Measurements from ENCODE around the gene CRYM. TPM values are rescaled to one million over a fixed set of nuclear protein-coding genes. Genes with fewer than 3 reads are reported as not detected.

CRYM gene
- total RNA-seq, 1 experiment from 2014 or later = 4.9 TPM

- POLR2A ChIA-PET = no interaction called here
- intact Hi-C loops (cut with micrococcal nuclease) = no loop called here
- Histone ChIP-seq H4K20me1 (ENCODE audit: insufficient read depth) (no peaks in the 10 kb centered on the region), H3K9ac (ENCODE audit: low read length) (no peak overlapping the region), H3K27ac (ENCODE audit: low read depth, low read length) (no peak overlapping the region), H3K27me3 (ENCODE audit: insufficient read depth, low read length) (no peaks in the 10 kb centered on the region), H3K9me3 (ENCODE audit: control insufficient read depth in 1 of 2, insufficient read depth in 1 of 2, low read depth in 1 of 2, low read length in 2 of 2) (no peaks in the 10 kb centered on the region), H3K9me2 (ENCODE audit: insufficient read depth) (no peaks in the 10 kb centered on the region), H2AFZ (ENCODE audit: low read depth, low read length, poor library complexity, severe bottlenecking) (no peak overlapping the region), H3K79me2 (ENCODE audit: insufficient read depth, low read length) (no peaks in the 10 kb centered on the region), H3K4me3 (replicated peaks in 1 of 2; ENCODE audit: low read depth in 1 of 2, low read length in 2 of 2) (no peak overlapping the region), H3K4me1 (ENCODE audit: control insufficient read depth in 1 of 2, insufficient read depth in 2 of 2, low read length in 2 of 2) (no peaks in the 10 kb centered on the region), H3K4me2 (ENCODE audit: low read length) (no peak overlapping the region), H3K36me3 (ENCODE audit: control insufficient read depth in 1 of 2, insufficient read depth in 2 of 2, low read length in 2 of 2) (no peaks in the 10 kb centered on the region)
- no peak for DNase-seq (ENCODE audit: low read depth, low spot score)
- TF ChIP-seq EGR1 (IDR thresholded peaks at IDR 0.05; ENCODE audit: low read depth) (no peak), SP1 (IDR thresholded peaks at IDR 0.05; ENCODE audit: low read depth) (no peak), FOSL1 (IDR thresholded peaks at IDR 0.05; ENCODE audit: low read depth) (no peak), POLR2A (IDR thresholded peaks at IDR 0.05; ENCODE audit: borderline replicate concordance, extremely low read depth, insufficient read depth, insufficient read length) (no peak), RAD21 (IDR thresholded peaks at IDR 0.05; ENCODE audit: low read depth) (no peak)
- ATAC-seq = no peak
- RAD21 ChIA-PET (ENCODE audit: low non-redundant PET in 1 of 2, low total read pairs in 2 of 2, uncharacterized antibody in 2 of 2, unreplicated experiment in 2 of 2) = no interaction called here
- CTCF ChIA-PET = no interaction called here
- BruUV-seq (replicated peaks) = no TSS peak
These were observed 58.5 kb downstream of the CRYM start for GRCh38 chr16:21219551-21219950.

- TF ChIP-seq SRF (IDR thresholded peaks at IDR 0.05; ENCODE audit: low read depth) (no peak), SP1 (IDR thresholded peaks at IDR 0.05; ENCODE audit: low read depth) (no peak), SIN3A (IDR thresholded peaks at IDR 0.05; ENCODE audit: low read depth) (no peak), EGR1 (IDR thresholded peaks at IDR 0.05; ENCODE audit: low read depth) (no peak), CEBPB (IDR thresholded peaks at IDR 0.05; ENCODE audit: low read depth) (no peak), POLR2AphosphoS5 (IDR thresholded peaks at IDR 0.05; ENCODE audit: low read depth, low read length) (no peak), CBX3 (IDR thresholded peaks at IDR 0.05; ENCODE audit: low read depth) (no peak), ATF3 (IDR thresholded peaks at IDR 0.05) (no peak), MAX (IDR thresholded peaks at IDR 0.05) (no peak), ELF1 (IDR thresholded peaks at IDR 0.05; ENCODE audit: borderline replicate concordance, low read depth) (no peak), CTCF (IDR thresholded peaks at IDR 0.05 in 2 of 3, conservative IDR thresholded peaks at IDR 0.05 in 1 of 3; ENCODE audit: borderline replicate concordance in 1 of 3, insufficient read depth in 1 of 3, low read depth in 2 of 3, low read length in 2 of 3) (no peak), EZH2 (IDR thresholded peaks at IDR 0.05) (no peak), EZH2phosphoT487 (IDR thresholded peaks at IDR 0.05; ENCODE audit: borderline replicate concordance) (no peak)
- Histone ChIP-seq H4K20me1 (ENCODE audit: insufficient read depth) (no peaks in the 10 kb centered on the region), H2AFZ (ENCODE audit: low read depth, low read length, poor library complexity, severe bottlenecking) (no peak overlapping the region), H3K9ac (ENCODE audit: low read length) (no peak overlapping the region), H3K79me2 (ENCODE audit: insufficient read depth, low read length) (no peaks in the 10 kb centered on the region), H3K4me1 (ENCODE audit: control insufficient read depth in 1 of 2, insufficient read depth in 2 of 2, low read length in 2 of 2) (no peaks in the 10 kb centered on the region), H3K4me3 (replicated peaks in 1 of 2; ENCODE audit: low read depth in 1 of 2, low read length in 2 of 2) (no peak overlapping the region), H3K4me2 (ENCODE audit: low read length) (no peak overlapping the region), H3K27ac (ENCODE audit: low read depth, low read length) (no peak overlapping the region), H3K9me2 (ENCODE audit: insufficient read depth) (no peaks in the 10 kb centered on the region), H3K36me3 (ENCODE audit: control insufficient read depth in 1 of 2, insufficient read depth in 2 of 2, low read length in 2 of 2) (no peaks in the 10 kb centered on the region), H3K27me3 (ENCODE audit: insufficient read depth, low read length) (no peaks in the 10 kb centered on the region), H3K9me3 (ENCODE audit: control insufficient read depth in 1 of 2, insufficient read depth in 1 of 2, low read depth in 1 of 2, low read length in 2 of 2) (no peaks in the 10 kb centered on the region)
- ChIA-PET RAD21 (ENCODE audit: low non-redundant PET in 1 of 2, low total read pairs in 2 of 2, uncharacterized antibody in 2 of 2, unreplicated experiment in 2 of 2) (no interaction called here), CTCF (no interaction called here), POLR2A (no interaction called here)
- DNase-seq (ENCODE audit: low read depth, low spot score) (no peak), ATAC-seq (no peak)
- intact Hi-C loops (cut with micrococcal nuclease) = no loop called here
- BruUV-seq (replicated peaks) = no TSS peak
These were observed 59.9 kb downstream of the CRYM start for GRCh38 chr16:21218153-21218552.
